Neural progenitor cell (in vitro differentiated cells): ENCODE data around the gene GALNT13. TPM values are rescaled to one million over a fixed set of nuclear protein-coding genes. Genes with fewer than 3 reads are reported as not detected.
A peak's percentile ranks its signal among the peaks of the same experiment; 100 is the strongest.

Experiments
- DNase-seq: peaks from one replicate; pipeline ENCODE4 v3.0.0-alpha.2; 2016; ENCODE audit warnings: low spot score
- H2AFZ ChIP-seq: fragments of 200-600 bp; sonication (generic); replicated peaks from 2 replicates; pipeline ENCODE4 v1.6.1; 2016; ENCODE audit warnings: antibody characterized with exemption
- H3F3A ChIP-seq: fragments of 200-600 bp; sonication (generic); 2 replicates; pipeline ENCODE4 v1.6.1; 2016; ENCODE audit warnings: antibody characterized with exemption, low read depth
- H3K27ac ChIP-seq: fragments of 200-600 bp; sonication (generic); 2 replicates; pipeline ENCODE4 v1.5.1; 2016; ENCODE audit warnings: mild to moderate bottlenecking
- H3K27me3 ChIP-seq: fragments of 200-600 bp; sonication (generic); 2 replicates; pipeline ENCODE4 v1.6.1; 2016; ENCODE audit warnings: mild to moderate bottlenecking, moderate library complexity
- H3K36me3 ChIP-seq: fragments of 200-600 bp; sonication (generic); 2 replicates; pipeline ENCODE4 v1.5.1; 2016
- H3K4me1 ChIP-seq: fragments of 200-600 bp; sonication (generic); 2 replicates; pipeline ENCODE4 v1.6.1; 2016; ENCODE audit warnings: mixed run types
- H3K4me2 ChIP-seq: fragments of 200-600 bp; sonication (generic); 2 replicates; pipeline ENCODE4 v1.6.1; 2016
- H3K4me3 ChIP-seq: fragments of 200-600 bp; sonication (generic); 2 replicates; pipeline ENCODE4 v1.5.1; 2016
- H3K79me2 ChIP-seq: fragments of 200-600 bp; sonication (generic); 2 replicates; pipeline ENCODE4 v1.6.1; 2016; ENCODE audit warnings: low read depth
- H3K9ac ChIP-seq: fragments of 200-600 bp; sonication (generic); 2 replicates; pipeline ENCODE4 v1.6.1; 2016
- H3K9me3 ChIP-seq: fragments of 200-600 bp; sonication (generic); 2 replicates; pipeline ENCODE4 v1.5.1; 2016; ENCODE audit warnings: low read depth
- H4K20me1 ChIP-seq: fragments of 200-600 bp; sonication (generic); 2 replicates; pipeline ENCODE4 v1.6.1; 2016; ENCODE audit warnings: low read depth
- H3K27ac Mint-ChIP-seq: 3 replicates; pipeline ENCODE4 v1.8.0; 2021; ENCODE audit warnings: mixed read lengths
- H3K27me3 Mint-ChIP-seq: 2 replicates; pipeline ENCODE4 v1.8.0; 2022; ENCODE audit warnings: low read depth, mild to moderate bottlenecking, inconsistent platforms, moderate library complexity, mixed read lengths; ENCODE audit not compliant: insufficient read depth
- H3K36me3 Mint-ChIP-seq: 3 replicates; pipeline ENCODE4 v1.8.0; 2021; ENCODE audit warnings: mixed read lengths
- H3K4me1 Mint-ChIP-seq: 3 replicates; pipeline ENCODE4 v1.8.0; 2021; ENCODE audit warnings: mixed read lengths
- H3K4me3 Mint-ChIP-seq: 3 replicates; pipeline ENCODE4 v1.8.0; 2021; ENCODE audit warnings: mild to moderate bottlenecking, moderate library complexity, mixed read lengths
- H3K9me3 Mint-ChIP-seq: 3 replicates; pipeline ENCODE4 v1.8.0; 2020; ENCODE audit warnings: mixed read lengths
- CTCF ChIP-seq: fragments of 200-600 bp; sonication (generic); IDR thresholded peaks from 2 replicates; pipeline ENCODE4 v1.5.1; 2017; ENCODE audit warnings: antibody characterized with exemption, mild to moderate bottlenecking
- EZH2 ChIP-seq: fragments of 200-600 bp; sonication (generic); IDR thresholded peaks from 2 replicates; pipeline ENCODE4 v1.6.1; 2017; ENCODE audit warnings: antibody characterized with exemption, mild to moderate bottlenecking, moderate library complexity
- EZH2phosphoT487 ChIP-seq: fragments of 200-600 bp; sonication (generic); IDR thresholded peaks from 2 replicates; pipeline ENCODE4 v1.6.1; 2017; ENCODE audit warnings: antibody characterized with exemption
- total RNA-seq: library from RNA; depleted of rRNA; stranded (reverse); fragments of >200 nt; gene quantifications from 2 replicates; pipeline ENCODE4 v1.2.3, GENCODE V29; 2015; ENCODE audit warnings: low replicate concordance

The GALNT13 gene
- total RNA-seq, 1 donor from 2014 or later: 5.9 TPM

- no peak overlapping the region for H3K4me3 ChIP-seq
- Mint-ChIP-seq H3K9me3 (no peaks in the 10 kb centered on the region), H3K4me1 (no peaks in the 10 kb centered on the region), H3K27ac (no peak overlapping the region), H3K36me3 (no peaks in the 10 kb centered on the region), H3K27me3 (no peaks in the 10 kb centered on the region), H3K4me3 (no peak overlapping the region)
- no peak overlapping the region for H3K9ac ChIP-seq
- H4K20me1 ChIP-seq: no peaks in the 10 kb centered on the region
- H3F3A ChIP-seq: no peaks in the 10 kb centered on the region
- no peak for TF ChIP-seq EZH2phosphoT487
- TF ChIP-seq CTCF: no peak
- no peak for TF ChIP-seq EZH2
- DNase-seq: no peak
- H3K27me3 ChIP-seq: no peaks in the 10 kb centered on the region
- H2AFZ ChIP-seq: no peak overlapping the region
- H3K9me3 ChIP-seq: no peaks in the 10 kb centered on the region
- no peaks in the 10 kb centered on the region for H3K36me3 ChIP-seq
- no peaks in the 10 kb centered on the region for H3K4me1 ChIP-seq
- H3K4me2 ChIP-seq: no peak overlapping the region
- no peaks in the 10 kb centered on the region for H3K79me2 ChIP-seq
- no peak overlapping the region for H3K27ac ChIP-seq
These were observed 37.1 kb upstream of the GALNT13 start for GRCh38 chr2:153834662-153835061.

- no peak for DNase-seq
- no peaks in the 10 kb centered on the region for H3K27me3 Mint-ChIP-seq
- no peak overlapping the region for H3K4me3 ChIP-seq
- no peak overlapping the region for H3K4me3 Mint-ChIP-seq
- no peaks in the 10 kb centered on the region for H3K27me3 ChIP-seq
- no peak overlapping the region for H3K27ac ChIP-seq
- no peaks in the 10 kb centered on the region for H3K36me3 Mint-ChIP-seq
- H3K9ac ChIP-seq: no peak overlapping the region
- H3K79me2 ChIP-seq: no peaks in the 10 kb centered on the region
- TF ChIP-seq EZH2phosphoT487 (no peak), EZH2 (no peak), CTCF (no peak)
- no peaks in the 10 kb centered on the region for H3K9me3 Mint-ChIP-seq
- H3K9me3 ChIP-seq: no peaks in the 10 kb centered on the region
- no peaks in the 10 kb centered on the region for H4K20me1 ChIP-seq
- no peaks in the 10 kb centered on the region for H3K4me1 ChIP-seq
- H3K4me2 ChIP-seq: no peak overlapping the region
- H2AFZ ChIP-seq: no peak overlapping the region
- H3F3A ChIP-seq: no peaks in the 10 kb centered on the region
- no peaks in the 10 kb centered on the region for H3K36me3 ChIP-seq
- H3K4me1 Mint-ChIP-seq: no peaks in the 10 kb centered on the region
- H3K27ac Mint-ChIP-seq: no peak overlapping the region
These were observed 13.5 kb upstream of the GALNT13 start for GRCh38 chr2:153858250-153858649.

DNA sequence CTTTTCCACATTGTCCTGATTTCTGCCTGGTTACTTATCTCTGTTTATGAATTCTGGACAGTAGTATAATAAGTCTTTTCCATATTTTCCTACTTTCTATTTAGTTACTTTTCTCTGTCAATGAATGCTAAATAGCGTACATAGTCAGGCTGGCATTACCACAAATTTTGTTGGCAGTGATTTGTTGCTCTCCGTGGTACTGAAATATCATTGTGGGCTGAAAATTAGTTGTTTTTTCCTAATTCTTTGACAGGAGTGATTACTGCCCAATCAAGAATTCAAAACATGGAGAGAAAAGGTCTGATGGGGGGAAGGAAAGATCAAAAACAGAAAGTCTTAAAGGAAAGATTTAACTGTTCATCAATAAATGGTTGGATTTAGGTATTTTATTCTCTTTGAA is 7.7 kb upstream of the GALNT13 start:
- Histone ChIP-seq H3K4me3 (no peak overlapping the region), H3K36me3 (no peaks in the 10 kb centered on the region), H3K4me2 (no peak overlapping the region), H4K20me1 (no peaks in the 10 kb centered on the region), H3F3A (no peaks in the 10 kb centered on the region), H3K27me3 (no peaks in the 10 kb centered on the region), H3K4me1 (no peaks in the 10 kb centered on the region), H3K79me2 (no peaks in the 10 kb centered on the region), H3K27ac (no peak overlapping the region), H2AFZ (no peak overlapping the region), H3K9ac (no peak overlapping the region), H3K9me3 (no peaks in the 10 kb centered on the region)
- H3K27ac Mint-ChIP-seq: no peak overlapping the region
- no peak overlapping the region for H3K4me3 Mint-ChIP-seq
- H3K36me3 Mint-ChIP-seq: no peaks in the 10 kb centered on the region
- H3K27me3 Mint-ChIP-seq: no peaks in the 10 kb centered on the region
- no peaks in the 10 kb centered on the region for H3K4me1 Mint-ChIP-seq
- DNase-seq: peak; percentile 15
- TF ChIP-seq EZH2 (no peak), CTCF (no peak), EZH2phosphoT487 (no peak)
- H3K9me3 Mint-ChIP-seq: no peaks in the 10 kb centered on the region
